LoVo (cell line): ENCODE measurements around the gene COMMD1.
"Not testable (repeated sequence)": the region's sequence is repeated elsewhere in the genome, so short reads cannot be mapped to it uniquely, and the experiment has no call there.

Source experiments
- DNase-seq: peaks from one replicate; pipeline ENCODE4 v3.0.0-alpha.2; 2016; ENCODE audit warnings: low spot score

COMMD1 gene

DNA sequence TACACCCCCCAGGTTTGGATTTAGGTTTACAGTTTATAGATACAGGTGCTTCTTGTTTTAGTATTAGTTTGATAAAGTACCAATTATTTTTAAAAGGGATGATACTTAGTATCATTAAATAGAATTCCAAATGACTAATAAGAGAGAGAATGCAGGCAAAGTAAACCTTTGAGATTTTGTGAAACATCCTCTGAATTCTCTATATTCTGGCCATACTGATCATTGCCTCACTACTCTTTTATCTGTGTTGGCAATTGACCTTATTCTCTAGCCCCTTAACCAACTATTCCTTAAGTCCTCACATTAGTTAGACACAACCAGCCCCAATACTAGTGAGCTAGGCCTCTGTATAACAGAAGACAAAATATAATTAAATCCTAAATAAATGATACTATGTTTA lies 125.4 kb downstream of the COMMD1 start:
- DNase-seq = no peak

DNA sequence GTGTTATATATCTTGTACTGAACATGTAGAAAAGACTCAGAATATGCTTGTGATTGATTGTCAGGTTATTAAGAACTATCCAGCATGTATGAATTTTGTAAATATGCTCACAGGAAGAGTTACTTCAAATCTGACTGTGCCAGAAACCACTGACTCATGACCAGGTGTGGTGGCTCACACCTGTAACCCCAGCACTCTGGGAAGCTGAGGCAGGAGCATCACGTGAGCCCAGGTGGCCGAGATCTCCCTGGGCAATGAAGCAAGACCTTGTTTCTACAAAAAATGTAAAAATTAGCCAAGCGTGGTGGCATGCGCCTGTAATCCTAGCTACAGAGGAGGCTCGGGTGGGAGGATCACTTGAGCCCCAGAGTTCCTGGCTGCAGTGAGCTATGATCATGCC lies 126.6 kb downstream of the COMMD1 start:
- DNase-seq = no peak

DNA sequence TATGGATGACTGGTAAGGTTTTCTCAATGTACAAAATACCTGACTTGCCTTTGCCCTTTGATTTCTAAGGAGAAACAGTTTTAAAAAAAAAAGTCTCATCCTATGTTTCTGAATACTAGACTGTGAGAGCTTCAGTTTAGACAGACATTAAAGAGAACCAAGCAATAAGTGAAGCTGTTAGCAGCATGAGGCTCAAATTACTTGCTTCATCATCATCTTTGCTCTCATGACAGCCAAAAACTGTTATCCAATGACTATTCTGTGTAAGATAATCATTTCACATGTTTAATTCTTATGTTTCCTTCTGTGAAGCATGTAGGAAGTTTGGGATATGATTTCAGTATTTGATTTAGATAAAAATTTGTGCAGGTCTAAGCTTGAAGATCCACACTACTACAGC lies 129.2 kb downstream of the COMMD1 start:
- DNase-seq = no peak

DNA sequence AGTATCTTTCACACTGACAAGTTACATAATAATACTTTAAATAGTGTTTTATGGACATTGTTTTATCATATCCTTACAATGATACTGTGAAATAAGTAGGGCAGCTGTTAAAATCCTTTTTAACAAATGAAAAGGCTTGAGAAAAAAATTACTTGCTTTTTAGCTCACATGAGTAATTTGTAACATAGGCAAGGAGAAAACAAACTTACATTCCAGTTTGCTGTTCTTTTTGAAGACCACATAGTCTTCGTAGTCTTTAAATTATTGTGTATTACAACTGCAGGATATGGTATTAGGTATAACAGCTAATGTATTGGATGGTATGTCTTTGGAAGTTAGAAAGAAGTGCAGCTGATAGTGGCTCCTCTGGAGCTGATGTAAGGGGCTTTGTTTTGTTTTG lies 130.8 kb downstream of the COMMD1 start:
- DNase-seq = no peak

DNA sequence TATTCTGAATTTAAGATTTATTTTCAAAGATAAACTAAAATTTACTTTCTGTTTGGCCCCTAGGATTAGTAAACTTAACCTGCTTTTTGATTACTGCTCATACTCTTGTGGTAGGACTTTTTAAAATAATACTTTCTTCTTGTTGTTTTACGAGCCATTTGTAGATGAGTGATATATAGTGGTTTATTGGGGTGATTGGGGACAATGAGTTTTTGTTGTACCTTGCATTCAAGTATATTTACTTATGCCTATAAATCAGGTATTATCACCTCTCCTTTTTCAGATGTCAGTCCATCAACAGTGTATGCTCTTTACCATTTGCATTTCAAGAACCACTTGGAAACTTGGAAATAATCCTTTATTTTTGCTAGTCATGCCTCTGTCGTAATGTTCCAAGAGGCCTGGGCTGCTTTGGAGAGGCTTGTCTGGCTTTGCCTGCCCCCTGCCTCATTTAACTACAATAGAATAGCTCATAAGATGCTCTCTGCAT lies 131.3 kb downstream of the COMMD1 start:
- no peak for DNase-seq

DNA sequence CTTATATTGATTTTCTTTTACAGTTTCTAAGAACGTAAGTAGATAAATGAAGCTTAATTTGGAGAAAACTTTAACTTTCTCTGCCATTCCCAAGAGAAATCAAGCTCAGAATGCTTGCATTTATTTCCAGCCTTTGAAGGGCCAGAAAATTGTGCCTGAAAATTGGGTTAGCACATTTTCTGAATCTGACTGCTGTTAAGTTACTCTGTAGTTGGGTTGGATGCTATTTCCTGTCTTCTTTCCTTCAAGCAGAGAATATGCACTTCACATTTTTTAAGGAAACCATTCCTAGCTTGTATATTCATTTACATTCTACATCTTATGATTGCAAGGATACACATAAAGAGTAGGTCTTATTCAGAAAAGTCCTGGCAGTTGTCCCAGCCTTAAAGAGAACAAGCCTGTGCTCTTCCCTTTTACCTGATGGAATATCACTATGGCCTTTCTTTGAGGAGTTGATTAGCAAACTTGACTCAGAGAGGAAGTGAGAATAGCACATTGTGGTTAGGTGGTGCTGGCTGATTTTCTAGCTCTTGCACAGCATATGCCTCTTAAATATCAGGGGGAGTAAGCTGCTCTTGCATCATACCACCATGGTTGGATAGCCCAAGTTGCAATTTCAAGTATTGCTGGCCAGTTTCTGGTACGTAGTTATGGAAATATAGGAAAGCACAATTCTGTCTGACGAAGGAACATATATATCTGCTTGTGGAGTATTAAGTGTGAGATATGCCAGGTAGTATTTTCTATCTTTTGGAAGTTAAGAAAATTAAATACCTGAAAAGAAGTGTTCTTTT lies 133.7 kb downstream of the COMMD1 start:
- no peak for DNase-seq

DNA sequence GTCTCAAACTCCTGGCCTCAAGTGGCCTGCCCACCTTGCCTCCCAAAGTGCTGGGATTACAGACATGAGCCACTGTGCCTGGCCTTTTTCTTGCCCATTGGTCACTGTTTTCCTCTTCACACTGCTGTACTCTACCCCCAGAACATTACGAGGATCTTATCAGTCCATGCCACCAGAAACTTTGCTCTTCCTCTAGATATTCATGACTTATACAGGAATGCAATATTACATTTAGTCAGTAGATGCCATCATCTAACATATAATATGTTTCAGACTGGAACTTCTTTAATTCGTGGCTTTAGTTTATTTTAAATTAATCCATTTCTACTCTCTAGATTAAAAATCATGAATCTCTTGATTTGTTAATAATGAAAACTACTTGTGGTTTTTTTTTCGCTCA lies 135.5 kb downstream of the COMMD1 start:
- no peak for DNase-seq

DNA sequence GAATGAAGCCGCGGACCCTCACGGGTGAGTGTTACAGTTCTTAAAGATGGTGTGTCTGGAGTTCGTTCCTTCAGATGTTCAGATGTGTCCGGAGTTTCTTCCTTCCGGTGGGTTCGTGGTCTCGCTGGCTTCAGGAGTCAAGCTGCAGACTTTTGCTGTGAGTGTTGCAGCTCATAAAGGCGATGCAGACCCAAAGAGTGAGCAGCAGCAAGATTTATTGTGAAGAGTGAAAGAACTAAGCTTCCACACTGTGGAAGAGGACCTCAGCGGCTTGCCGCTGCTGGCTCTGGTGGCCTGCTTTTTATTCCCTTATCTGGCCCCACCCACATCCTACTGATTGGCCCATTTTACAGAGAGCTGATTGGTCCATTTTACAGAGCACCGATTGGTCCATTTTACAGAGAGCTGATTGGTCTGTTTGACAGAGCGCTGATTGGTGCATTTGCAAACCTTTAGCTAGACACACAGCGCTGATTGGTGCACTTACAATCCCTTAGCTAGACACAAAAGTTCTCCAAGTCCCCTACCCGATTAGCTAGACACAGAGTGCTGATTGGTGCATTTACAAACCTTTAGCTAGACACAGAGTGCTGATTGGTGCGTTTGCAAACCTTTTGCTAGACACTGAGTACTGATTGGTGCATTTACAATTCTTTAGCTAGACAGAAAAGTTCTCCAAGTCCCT lies 136.4 kb downstream of the COMMD1 start:
- not testable (repeated sequence) for DNase-seq

DNA sequence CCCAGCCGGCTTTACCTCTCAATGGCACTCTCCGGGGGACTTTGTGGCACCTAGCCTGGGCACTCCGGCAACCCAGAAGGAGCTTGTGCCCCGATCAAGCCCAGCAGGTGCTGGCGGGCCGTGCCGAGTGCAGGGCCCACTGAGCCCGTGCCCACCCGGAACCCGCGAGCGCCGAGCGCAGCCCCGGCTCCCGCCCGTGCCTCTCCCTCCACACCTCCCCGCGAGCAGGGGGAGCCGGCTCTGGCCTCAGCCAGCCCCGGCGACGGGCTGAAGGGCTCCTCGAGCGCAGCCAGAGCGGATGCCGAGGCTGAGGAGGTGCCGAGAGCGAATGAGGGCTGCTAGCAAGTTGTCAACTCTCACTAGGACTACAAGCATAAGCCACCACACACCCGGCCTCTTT lies 136.9 kb downstream of the COMMD1 start:
- no peak for DNase-seq

DNA sequence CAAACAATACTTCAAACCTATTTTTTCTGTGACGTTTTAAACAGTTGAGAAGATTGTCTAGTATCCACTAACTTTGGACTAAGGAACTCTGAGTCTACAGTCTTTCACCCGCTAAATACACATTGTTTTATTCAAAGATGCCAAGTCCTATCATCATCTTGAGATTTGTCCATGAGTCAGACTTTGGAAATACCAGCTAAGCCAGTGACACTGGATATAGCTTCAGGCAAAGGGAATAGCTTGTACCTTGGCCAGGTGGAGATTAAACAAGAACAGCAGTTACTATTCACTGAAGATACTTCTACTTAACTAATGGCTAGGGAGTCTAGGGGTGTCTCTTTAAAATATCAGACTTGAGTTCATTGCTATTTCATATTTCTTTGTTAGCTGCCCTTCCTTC lies 137.5 kb downstream of the COMMD1 start:
- DNase-seq = no peak

DNA sequence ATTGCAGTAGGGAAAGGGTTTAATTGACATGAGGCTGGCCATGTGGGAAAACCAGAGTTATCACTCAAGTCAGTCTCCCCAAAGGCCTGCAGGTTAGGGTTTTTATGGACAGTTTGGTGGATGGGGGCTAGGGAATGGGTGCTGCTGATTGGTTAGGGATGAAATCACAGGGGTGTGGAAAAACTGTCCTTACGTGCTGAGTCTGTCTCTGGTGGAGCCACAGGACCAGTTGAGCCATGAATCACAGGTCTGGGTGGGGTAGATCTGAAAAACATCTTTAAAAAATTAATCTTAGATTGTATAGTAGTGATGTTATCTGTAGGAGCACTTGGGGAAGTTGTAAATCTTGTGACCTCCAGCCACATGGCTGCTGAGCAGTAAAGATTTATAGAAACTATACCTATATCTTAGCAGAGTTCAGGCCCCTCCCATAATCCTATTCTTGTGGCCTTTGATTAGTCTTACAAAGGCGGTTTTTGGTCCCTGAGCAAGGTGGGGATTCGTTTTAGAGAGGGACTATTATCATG lies 139.6 kb downstream of the COMMD1 start:
- no peak for DNase-seq

DNA sequence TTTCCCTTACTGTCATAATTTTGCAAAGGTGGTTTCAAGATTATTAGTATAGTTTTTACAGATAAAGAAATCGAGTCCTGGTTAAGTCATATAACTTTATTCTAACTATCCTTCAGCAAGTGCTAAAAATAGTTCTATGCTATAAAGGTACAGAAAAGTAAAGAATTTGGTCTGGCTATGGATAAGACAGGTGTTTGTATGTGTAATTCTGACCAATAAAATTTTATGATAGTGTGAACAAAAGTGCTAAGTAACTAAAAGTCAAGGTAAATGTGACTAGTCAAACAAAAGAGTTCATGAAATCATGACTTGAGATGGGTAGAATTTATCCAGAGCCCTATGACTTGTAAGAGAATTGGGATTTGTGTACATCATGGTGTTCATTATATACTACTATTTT lies 140.7 kb downstream of the COMMD1 start:
- no peak for DNase-seq

DNA sequence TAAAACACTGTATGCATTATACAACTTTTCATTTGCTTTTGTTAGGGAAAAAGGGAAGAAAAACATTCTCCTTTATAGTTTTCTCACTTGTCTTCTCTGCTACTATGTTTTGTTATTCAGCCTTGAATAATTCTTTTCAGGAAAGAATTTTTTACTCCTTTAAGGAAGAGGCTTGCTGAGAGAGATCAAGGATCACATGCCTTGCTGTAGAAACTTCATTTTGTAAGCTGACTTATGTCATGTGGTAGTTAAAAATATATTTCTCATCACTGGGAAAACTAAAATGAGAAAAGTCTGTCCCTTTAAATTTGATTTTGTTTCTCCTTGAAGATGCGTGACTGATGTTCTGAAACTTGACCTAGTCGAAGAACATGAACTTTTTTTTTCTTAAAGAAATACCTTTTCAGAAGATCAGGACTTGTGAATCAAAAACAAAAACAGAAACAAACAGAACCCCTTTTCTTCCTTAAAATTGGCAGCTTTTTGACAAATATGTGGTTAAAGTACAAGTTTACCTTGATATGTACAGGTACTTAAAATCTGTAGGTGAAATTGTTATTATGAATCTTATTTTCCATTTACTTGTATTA lies 145.1 kb downstream of the COMMD1 start:
- no peak for DNase-seq

DNA sequence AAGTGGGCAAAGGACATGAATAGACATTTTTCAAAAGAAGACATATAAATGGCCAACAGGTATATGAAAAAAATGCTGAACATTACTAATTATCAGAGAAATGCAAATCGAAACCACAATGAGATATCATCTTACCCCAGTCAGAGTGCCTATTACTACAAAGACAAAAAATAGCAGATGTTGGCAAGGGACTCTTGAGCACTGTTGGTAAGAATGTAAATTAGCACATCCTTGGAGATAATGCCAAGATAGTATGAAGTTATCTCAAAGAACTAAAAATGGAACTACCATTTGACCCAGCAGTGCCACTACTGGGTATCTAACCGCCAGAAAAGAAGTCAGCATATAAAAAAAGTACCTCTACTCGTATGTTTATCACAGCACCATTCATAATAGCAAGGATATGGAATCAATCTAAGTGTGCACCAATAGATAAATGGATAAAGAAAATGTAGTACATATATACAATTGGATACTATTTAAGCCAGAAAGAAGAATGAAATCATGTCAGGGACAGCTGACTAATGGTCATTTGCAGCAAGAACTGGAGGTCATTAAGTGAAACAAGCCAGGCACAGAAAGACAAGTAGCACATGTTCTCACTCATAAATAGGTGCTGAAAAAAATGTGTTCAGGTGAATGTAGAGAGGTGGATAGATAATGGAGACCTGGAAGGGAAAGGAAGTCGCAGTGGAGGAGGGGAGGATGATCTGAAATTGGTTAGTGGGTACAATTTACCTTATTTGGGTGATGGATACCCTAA lies 148.7 kb downstream of the COMMD1 start:
- no peak for DNase-seq

DNA sequence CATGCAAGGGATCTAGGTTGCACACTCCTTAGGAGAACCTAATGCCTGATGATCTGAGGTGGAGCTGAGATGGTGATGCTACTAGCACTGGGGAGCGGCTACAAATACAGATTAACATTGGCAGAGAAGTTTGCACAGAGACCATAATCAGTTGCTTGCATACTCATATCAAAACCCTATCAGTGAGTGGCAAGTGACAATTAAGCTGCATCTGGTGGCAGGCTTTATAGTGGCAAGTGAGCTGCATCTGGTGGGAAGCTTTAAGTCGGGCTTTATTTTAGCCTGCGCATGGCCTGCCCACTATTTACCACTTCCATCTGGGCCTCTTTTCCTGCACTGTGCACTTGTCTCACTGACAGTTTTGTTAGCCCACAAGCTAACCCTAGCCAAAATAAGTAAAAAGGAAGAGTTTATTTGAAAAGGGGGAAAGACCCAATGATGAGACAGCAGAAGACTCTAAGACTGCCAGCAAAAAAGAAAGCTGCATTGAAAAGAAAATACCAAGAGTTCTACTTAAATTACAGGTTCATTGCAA lies 149.5 kb downstream of the COMMD1 start:
- DNase-seq = no peak

DNA sequence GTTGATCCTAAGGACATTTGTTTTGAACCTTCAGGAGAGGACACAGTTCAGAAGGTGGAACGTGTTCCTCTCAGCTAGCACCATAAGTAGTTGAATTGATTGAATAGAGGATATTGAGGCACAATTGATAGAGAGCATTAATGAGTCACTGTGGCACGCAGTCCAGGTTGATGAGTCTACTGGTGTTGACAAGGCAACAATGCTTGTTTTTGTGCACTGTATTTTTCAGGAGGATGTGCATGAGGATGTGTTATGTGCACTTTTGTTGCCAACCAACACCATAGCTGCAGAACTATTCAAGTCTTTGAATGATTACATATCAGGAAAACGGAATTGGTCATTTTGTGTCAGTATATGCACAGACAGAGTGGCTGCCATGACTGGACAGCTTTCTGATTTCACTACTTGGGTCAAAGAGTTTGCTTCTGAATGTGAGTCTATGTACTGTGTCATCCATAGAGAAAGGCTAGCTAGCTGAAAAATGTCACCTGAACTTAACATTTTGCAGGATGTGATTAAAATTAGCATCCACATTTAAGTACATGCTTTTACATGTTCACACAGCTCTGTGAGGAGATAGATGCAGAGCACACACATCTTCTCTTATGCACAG lies 150.4 kb downstream of the COMMD1 start:
- DNase-seq = no peak

DNA sequence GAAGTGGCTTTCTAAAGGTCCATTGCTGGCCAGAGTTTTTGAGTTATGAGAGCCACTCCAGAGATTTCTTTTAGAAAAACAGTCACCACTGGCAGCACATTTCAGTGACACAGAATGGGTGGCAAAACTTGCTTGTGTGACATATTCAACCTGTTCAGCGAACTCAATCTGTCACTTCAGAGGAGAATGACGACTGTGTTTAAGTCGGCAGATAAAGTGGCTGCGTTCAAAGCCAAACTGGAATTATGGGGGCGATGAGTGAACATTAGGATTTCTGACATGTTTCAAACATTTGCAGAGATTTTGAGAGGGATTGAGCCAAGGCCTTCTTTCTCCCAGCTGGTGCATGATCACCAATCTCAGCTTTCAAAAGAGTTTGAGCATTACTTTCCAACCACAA lies 150.9 kb downstream of the COMMD1 start:
- no peak for DNase-seq

DNA sequence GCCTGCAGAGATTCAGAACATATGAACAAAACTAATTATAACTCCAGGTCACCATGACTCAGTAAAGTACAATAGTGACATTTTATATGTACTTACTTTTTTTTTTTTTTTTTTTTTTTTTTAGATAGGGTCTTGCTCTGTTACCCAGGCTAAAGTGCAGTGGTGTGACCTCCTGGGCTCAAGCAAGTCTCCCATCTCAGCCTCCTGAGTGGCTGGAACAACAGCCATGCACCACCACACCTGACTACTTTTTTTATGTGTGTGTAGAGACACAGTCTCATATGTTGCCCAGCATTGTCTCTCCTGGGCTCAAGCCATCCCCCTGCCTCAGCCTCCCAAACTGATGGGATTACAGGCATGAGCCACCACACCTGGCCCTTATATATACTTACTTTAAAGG lies 159.8 kb downstream of the COMMD1 start:
- DNase-seq = no peak

DNA sequence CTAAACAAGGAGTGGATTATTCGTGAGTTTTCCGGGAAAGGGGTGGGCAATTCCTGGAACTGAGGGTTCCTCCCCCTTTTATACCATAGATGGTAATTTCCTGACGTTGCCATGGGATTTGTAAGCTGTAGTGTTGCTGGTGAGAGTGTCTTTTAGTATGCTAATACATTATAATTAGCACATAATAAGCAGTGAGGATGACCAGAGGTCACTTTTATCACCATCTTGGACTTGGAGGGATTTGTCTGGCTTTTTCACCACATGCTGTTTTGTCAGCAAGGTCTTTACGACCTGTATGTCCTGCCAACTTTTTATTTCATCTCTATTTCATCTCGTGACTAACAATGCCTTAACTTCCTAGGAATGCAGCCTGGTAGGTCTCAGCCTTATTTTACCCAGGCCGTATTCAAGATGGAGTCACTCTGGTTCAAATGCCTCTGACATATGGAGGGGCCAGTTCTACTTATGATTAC lies 165.7 kb downstream of the COMMD1 start:
- DNase-seq = no peak

DNA sequence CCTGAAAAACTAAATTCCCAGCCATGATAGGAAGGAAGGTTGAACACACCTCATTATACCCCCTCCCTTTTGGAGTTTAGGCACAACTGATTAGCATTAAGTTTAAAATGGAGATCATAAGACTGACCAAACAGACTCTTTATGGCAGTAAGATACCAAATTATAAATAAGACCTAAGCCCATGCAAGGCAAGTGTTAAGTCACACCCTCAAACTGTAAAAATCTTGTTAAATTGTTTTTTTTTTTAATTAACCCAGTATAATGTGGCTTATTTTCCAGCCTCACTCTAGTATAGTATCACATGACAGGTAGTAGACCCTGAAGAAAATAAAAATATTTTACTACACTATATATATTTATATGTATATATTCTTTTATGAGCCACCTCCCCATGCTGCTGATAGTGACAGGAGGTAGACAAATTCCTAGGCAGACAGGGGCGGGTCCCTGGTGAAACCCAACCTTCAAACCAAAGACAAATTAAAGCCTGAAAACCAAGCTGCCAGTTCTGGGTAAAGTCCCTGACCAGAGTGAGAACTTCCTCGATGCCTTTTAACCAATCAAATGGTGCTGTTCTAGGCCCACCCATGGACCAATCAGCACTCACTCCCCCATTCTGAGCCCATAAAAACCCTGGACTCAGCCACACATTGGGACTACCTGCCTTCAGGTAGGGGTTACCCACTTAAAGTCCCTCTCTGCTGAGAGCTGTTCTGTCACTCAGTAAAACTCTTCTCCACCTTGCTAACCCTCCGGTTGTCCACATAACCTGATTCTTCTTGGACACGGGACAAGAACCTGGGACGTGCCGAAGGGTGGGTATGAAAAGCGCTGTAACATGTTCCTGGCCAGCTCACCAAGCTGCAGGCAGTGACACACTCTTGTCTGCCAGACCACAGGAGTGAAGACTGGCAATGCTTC lies 166.5 kb downstream of the COMMD1 start:
- DNase-seq = no peak
